Raji (cell line): Measurements from ENCODE around the gene DYRK2.

Experiments used
- POLR2A ChIP-seq: IDR thresholded peaks from 2 replicates; pipeline ENCODE4 v1.6.1; 2011; ENCODE audit warnings: low read depth, low read length, control low read depth; ENCODE audit not compliant: insufficient read depth

The DYRK2 gene

DNA sequence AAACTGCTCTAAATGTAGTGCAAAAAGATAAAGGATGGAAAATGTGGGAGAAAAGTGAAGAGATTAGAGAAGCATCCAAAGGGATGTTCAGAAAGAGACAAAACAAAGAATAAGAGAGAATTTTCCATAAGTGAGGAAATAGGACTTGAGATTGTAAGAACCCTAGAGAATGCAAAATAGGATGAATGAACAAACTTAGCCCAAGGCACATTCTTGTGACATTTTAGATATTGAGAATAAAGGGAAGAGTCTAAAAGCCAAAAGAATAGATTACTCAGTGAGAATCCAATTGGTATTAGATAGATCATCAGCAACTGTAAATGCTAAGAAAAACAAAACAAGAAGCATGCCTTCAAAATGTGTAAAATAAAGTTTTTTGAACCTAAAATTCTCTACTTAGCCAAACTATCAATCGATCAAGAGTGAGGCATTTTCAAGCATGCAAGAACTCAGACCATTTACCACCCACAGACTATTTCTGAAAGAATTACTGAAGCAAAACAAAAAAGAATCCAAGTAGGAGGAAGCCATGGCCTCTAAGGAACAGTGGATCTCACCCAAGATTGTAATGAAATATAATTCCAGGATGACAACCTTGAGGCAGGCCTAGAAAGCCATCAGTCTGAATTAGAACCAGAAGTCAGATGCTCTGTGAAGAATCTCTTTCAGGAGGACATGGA, 33.5 kb downstream of the DYRK2 start:
- TF ChIP-seq POLR2A, result no peak

DNA sequence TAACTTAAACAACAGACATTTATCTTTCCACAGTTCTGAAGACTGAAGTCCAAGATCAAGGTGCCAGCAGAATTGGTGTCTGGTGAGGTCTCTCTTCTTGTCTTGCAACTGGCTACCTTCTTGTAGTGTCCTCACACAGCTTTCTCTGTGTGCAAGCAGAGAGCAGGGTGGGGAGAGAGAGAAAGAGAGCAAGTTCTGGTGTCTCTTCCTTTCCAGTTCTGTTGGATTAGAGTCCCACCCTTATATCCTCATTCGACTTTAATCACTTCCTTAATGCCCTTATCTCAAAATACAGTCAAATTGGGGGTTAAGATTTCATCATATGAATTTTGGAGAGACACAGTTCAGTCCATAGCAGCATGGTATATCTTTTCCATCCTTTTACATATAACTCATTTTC, 40.8 kb downstream of the DYRK2 start:
- TF ChIP-seq POLR2A, result no peak

DNA sequence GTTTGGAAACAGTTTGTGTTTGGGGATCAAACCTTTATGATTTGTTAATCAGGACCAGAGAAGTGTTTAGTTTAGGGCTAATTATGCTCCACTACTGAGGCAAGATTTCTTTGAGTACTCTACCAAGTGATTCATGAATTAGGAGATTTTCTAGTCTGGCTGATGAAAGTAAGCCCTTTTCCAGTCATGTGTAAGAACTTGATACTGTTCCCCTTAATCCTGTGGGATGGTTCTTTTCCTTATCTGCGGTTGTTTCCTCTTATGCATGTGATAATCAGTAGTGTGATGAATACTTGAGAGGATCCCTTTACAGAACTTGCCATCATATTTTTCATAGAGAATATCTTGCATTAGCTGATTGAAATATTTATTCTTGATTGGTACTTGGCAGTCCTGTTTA, 42.1 kb downstream of the DYRK2 start:
- TF ChIP-seq POLR2A, result no peak

DNA sequence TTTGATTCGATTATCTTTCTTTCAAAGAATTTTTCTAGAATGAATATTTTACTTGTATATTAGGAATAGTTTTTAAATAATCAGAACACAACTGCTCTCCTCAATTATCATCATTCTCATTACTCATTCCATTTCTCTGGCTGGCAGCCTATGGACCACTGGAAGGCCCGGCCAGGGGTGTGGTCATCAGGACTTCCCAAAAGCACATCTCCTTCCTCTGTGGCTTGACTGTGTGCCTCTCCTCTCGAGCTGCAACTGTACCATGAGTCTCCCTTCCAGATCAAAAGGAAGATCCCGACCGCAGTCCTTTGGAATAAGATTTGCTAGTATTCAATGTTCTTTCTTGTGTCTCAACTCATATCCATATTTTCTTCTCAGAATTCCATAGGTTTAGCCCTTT, 42.7 kb downstream of the DYRK2 start:
- no peak for TF ChIP-seq POLR2A

DNA sequence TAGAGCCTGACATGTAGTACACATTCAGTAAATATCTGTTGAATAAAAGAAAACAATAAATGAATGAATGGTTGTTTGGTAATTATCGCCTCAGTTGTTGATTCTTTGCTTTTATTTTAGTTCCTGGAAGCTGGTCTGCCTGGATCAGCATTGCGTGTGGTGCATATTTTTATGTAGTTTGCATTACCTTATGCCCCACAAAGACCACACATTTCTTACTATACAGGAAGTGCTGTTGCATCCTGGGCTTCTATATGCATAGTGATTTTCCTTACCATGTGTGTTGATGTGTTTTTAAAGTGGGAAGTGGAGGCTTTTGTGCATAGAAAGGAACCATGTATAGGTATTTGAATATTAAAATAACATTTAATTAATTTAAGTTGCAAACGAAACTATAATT, 43.6 kb downstream of the DYRK2 start:
- no peak for TF ChIP-seq POLR2A

DNA sequence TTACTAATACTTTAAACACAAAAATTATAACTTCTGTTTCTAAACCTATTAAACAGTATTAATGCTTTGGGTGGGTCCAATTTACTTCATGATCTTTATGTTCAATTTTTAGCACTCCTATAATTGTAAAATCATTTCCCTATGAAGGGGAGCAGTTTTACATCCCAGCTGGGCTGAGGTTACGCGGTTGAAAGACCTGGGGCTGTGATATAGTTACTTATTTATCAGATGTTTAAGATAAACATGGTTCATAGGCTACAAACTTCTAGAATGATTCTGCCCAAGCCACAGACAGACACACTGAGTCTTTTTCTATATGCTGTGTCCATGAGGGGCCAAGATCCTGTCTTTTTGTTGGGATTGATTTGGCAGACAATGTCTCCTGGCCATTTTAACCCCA, 44.4 kb downstream of the DYRK2 start:
- TF ChIP-seq POLR2A, result no peak

DNA sequence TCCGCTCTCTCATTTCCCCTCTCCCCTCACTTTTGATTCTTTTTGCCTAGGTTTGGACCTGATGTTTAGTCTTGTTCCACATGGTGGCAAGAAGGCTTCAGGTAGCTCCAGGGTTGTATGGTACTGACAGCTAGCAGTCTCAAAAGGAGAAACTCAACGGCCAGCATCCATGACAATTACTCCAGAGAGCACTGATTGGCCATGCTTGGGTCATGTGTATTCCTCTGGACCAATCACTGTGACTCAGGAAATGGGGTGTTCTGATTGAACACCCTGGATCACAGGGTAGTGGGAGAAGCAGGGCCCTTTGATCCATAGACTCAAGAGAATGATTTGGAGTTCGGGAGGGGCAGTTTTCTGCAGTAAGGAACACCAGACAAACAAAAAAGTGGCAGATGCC, 45.3 kb downstream of the DYRK2 start:
- TF ChIP-seq POLR2A, result no peak

DNA sequence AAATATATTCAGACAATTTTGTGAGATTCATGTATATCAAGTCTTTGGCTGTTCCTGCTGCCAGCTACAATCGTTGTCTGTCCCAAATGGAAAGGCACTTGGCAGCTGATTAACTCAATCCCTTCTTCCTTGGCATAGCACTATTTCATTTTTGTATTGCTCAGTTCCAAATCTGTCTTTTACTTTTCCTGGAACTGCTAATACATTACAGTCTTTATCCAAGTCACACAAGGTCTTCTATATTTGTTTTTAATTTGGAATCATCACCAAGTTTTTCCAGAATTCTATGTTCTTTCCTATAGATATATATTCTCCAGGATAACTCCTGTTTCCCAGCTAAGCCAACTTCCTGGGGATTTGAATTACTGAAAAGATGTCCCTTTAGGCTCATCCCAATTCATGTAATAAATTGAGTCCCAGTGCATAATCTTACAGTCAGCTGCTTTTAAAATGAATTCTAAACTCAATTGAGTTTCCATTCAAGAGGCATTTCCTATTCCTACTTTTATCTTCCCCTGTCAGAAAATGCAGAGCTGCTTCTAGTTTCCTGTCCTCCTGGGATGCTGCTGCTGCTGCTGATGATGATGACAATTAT, 45.9 kb downstream of the DYRK2 start:
- TF ChIP-seq POLR2A, result no peak

DNA sequence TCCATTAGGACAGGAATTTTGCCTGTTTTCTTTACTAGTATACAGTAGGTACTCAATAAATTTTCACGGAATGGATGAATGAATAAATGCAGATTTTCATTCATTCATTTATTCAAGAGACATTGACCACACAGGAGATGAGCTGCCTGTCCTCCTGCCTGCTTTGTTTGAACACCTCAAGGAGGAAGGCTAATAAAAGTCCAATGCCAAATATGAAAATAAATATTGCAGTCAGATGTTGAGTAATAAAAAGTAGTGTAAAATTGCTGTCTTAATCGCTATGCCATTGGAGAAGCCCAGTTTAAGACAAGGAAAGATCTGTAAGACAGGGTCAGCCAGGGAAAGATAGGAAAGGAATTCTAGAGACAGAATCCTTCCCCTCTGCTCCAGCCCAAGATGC, 47.4 kb downstream of the DYRK2 start:
- TF ChIP-seq POLR2A, result no peak

DNA sequence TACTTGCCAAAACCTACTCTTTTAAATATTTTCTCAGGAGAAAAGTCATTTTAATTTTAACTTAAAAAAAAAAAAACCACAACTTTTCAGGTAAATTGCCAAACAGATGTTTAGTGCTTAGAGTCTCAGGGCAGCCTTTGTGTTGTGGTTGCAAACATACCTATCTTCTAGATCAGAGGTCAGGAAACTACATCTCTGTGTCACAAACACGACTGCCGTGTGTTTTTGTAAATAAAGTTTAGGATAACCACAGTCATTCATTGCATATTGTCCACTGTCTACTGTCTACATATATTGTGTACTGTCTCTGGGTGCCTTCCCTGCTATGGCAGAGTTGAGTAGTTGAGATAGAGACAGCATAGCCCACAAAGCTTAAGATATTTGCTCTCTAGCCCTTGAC, 48.9 kb downstream of the DYRK2 start:
- TF ChIP-seq POLR2A, result no peak

DNA sequence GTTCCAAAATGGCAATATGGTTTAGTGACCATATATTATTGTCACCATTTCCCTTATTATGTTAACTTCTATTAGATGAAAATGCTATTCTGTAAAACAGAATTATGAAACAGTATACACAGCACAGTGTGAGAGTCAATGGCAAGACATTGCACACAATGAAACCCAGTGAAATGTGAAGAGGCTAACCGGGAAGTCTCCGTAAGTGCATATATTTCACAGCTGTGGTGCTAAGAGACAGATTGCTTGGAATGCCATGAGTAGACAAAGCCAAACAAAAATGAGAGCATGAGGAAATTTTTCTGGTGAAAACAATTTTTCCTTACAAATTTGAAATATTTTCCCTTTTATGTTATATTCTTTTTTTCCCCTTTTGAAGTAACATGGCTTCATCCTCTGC, 49.4 kb downstream of the DYRK2 start:
- no peak for TF ChIP-seq POLR2A

DNA sequence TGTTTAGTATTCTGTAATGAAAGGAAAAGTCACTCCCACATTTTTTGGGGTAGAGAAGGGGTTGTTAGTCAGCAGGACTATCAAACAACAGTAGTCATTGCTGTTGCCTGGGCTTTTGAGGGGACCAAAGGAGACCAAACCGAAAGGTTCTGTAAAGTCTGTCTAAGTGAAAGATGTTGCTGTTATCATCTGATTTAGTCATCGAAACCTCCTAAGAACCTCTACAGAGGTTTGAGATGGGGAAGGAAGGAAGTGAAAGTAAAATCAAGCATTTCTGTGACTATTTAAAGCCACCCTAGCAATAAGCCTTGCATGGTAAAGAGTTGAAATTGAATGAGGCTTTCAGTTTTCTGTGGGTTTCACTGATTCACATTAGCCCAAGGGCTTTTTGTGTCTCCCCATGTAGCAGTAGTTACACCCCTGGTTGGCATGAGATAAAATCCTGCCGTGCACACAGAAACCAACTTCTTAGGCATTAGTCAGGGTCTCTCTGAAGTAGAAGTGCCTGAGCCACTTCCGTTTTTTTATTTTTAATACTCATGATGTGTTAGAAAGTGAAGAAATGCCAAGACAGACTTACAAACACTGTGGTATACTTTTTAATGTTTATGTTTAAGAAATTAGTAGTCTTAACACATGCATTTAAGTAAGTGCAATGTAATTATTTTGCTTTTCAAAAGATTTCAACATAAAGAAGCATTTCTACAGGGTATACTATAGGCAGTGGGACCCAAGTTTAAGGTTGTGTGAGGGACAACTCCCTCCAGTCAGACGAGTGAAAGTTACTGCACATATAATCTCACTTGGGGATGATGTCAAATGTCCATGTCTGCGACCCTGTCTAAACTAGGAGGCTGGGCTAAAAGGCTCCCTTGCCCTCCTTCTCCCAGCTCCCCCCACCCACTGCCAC, 50.4 kb downstream of the DYRK2 start:
- TF ChIP-seq POLR2A, result no peak

DNA sequence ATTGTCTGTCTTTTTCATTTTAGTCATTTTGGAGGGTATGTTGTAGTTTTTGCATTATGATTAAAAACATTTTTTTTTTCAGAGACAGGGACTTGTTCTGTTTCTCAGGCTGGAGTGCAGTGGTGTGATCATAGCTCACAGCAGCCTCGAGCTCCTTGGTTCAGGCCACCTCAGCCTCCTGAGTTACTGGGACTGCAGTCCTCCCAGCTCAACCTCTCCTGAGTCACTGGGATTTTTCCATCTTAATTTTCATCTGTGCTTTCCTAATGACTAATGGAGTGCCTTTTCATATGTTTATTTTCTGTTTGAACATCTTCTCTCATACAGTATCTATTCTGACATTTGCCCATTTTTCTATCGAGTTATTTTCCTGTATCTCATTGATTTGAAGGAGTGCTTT, 52.6 kb downstream of the DYRK2 start:
- no peak for TF ChIP-seq POLR2A

DNA sequence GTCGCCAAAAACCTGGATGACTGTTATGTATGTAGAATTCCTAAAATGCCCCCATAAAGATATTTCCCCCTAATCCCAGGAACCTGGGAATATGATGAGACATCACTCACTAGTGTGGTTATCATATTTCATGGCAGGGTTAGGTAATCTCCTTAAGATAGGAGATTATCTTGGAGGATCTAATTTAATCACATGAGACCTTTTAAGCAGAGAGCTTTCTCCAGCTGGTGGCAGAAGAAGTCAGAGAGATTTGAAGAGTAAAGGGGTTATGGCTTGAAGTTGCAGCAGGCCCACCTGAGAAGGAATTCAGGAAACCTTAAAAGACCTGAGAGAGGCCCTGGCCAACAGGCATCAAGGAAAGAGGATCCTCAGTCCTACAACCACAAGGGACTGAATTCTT, 53.6 kb downstream of the DYRK2 start:
- TF ChIP-seq POLR2A, result no peak

DNA sequence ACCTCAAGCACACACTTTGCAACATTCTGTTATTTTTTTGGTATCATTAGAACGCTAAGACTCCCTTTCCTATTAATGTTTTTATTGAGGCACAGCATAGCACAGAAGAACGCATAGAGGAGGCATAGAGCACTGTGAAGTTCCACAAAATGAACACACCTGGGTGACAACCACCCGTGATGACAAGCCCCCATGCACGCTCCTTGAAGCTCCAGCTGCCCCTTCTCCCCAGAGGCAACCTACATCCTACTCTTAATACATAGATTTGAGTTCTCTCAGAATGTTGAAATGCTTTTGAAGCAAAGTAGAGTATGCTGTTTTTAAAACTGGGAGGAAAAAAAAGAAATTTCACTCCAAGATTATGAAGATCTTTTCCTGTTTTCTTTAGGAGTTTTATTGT, 55.5 kb downstream of the DYRK2 start:
- no peak for TF ChIP-seq POLR2A

DNA sequence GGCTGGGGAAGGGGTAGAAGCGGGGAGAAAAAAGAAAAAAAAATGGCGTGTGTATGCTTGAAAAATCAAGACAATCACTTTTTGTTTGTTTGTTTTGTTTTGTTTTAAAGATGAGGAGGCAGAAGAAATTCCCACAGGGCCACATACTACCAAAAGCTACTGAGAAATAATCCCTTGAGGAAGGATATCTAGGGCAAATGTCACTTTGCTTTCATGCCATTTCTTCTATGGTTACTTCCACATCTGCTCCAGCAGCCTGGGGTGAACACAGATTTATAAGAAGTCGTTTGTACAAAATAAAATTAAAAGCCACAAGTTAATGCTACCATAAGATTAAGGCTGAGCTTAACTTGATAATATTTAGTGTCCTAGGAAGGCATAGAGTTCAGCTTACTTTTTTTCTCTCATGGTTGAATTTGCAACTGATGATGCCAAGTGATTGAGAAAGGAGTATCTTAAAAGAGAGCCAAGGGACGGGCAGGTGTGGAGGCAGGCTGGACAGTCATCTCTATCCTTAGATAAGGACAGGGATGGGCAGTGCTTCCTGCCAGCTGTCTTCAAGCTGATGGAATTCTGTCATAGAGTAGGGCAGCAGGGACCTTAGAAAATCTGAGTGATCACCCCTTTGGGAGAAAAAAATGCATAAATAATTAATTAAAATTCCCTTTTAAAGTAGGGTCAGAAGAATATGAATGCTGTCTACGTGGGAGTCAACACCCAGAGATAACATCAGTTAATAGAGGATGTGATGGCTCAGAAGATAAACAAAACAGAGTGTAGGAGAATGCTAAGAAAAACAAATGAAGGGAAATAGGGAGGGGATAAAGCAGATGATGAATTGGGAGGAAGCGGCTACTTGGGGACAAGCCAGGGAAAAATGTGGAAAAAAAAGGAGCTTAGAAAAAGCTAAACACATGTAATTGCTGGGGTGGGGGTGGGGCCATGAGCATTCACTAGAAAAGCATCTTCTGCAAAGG, 57.1 kb downstream of the DYRK2 start:
- TF ChIP-seq POLR2A, result no peak
